HUES48 (cell line): ENCODE data around the gene AATF.

ENCODE experiments used
- H3K27ac ChIP-seq: one replicate; pipeline ENCODE4 v1.7.0; 2013; ENCODE audit warnings: low read depth, low read length, inconsistent platforms
- H3K27me3 ChIP-seq: 2 replicates; pipeline ENCODE4 v1.6.1; 2013; ENCODE audit warnings: mild to moderate bottlenecking, low read length; ENCODE audit not compliant: control insufficient read depth, insufficient read depth
- H3K36me3 ChIP-seq: 2 replicates; pipeline ENCODE4 v1.6.1; 2013; ENCODE audit warnings: low read length; ENCODE audit not compliant: control insufficient read depth, insufficient read depth
- H3K4me1 ChIP-seq: 2 replicates; pipeline ENCODE4 v1.6.1; 2013; ENCODE audit warnings: mild to moderate bottlenecking, low read length; ENCODE audit not compliant: control insufficient read depth, insufficient read depth
- H3K4me3 ChIP-seq: 2 replicates; pipeline ENCODE4 v1.5.1; 2013; ENCODE audit warnings: mild to moderate bottlenecking, low read depth, low read length
- H3K9ac ChIP-seq: 2 replicates; pipeline ENCODE4 v1.6.1; 2013; ENCODE audit warnings: mild to moderate bottlenecking, low read depth, low read length, moderate library complexity
- H3K9me3 ChIP-seq: 2 replicates; pipeline ENCODE4 v1.6.1; 2013; ENCODE audit warnings: low read length; ENCODE audit not compliant: control insufficient read depth, insufficient read depth

The AATF gene

GRCh38 chr17:36972905-36973304, 24.2 kb downstream of the AATF start:
- H3K9ac ChIP-seq: no peak overlapping the region
- peaks cover 8% of the 10 kb centered on the region; the same call in 1 of the 2 replicates for H3K4me1 ChIP-seq
- no peaks in the 10 kb centered on the region for H3K9me3 ChIP-seq
- no peaks in the 10 kb centered on the region for H3K36me3 ChIP-seq
- H3K27me3 ChIP-seq: no peaks in the 10 kb centered on the region
- no peak overlapping the region for H3K4me3 ChIP-seq
- no peak overlapping the region for H3K27ac ChIP-seq

GRCh38 chr17:36975922-36976515, 27.3 kb downstream of the AATF start:
- no peak overlapping the region for H3K27ac ChIP-seq
- no peak overlapping the region for H3K4me3 ChIP-seq
- no peaks in the 10 kb centered on the region for H3K9me3 ChIP-seq
- H3K36me3 ChIP-seq: no peaks in the 10 kb centered on the region
- no peak overlapping the region for H3K9ac ChIP-seq
- H3K4me1 ChIP-seq: peaks cover 17% of the 10 kb centered on the region; the same call in 1 of the 2 replicates
- H3K27me3 ChIP-seq: no peaks in the 10 kb centered on the region

GRCh38 chr17:36977066-36977465, 28.3 kb downstream of the AATF start:
- H3K27me3 ChIP-seq: no peaks in the 10 kb centered on the region
- H3K9me3 ChIP-seq: no peaks in the 10 kb centered on the region
- H3K4me1 ChIP-seq: peaks cover 17% of the 10 kb centered on the region; the same call in 1 of the 2 replicates
- no peak overlapping the region for H3K27ac ChIP-seq
- no peaks in the 10 kb centered on the region for H3K36me3 ChIP-seq
- H3K4me3 ChIP-seq: no peak overlapping the region
- H3K9ac ChIP-seq: no peak overlapping the region

- Histone ChIP-seq H3K9me3 (no peaks in the 10 kb centered on the region), H3K9ac (no peak overlapping the region), H3K4me3 (no peak overlapping the region), H3K27me3 (no peaks in the 10 kb centered on the region), H3K36me3 (no peaks in the 10 kb centered on the region), H3K4me1 (peaks cover 17% of the 10 kb centered on the region; the same call in 1 of the 2 replicates), H3K27ac (no peak overlapping the region)
These were observed 28.8 kb downstream of the AATF start for GRCh38 chr17:36977568-36977967.

- Histone ChIP-seq H3K4me3 (no peak overlapping the region), H3K36me3 (no peaks in the 10 kb centered on the region), H3K9me3 (no peaks in the 10 kb centered on the region), H3K27me3 (no peaks in the 10 kb centered on the region), H3K9ac (no peak overlapping the region), H3K4me1 (peaks cover 17% of the 10 kb centered on the region; the same call in 1 of the 2 replicates), H3K27ac (no peak overlapping the region)
These were observed 30.2 kb downstream of the AATF start for GRCh38 chr17:36978810-36979564.

- no peak overlapping the region for H3K9ac ChIP-seq
- no peak overlapping the region for H3K27ac ChIP-seq
- peaks cover 17% of the 10 kb centered on the region; the same call in 1 of the 2 replicates for H3K4me1 ChIP-seq
- no peaks in the 10 kb centered on the region for H3K9me3 ChIP-seq
- H3K36me3 ChIP-seq: no peaks in the 10 kb centered on the region
- no peaks in the 10 kb centered on the region for H3K27me3 ChIP-seq
- H3K4me3 ChIP-seq: no peak overlapping the region
These were observed 30.8 kb downstream of the AATF start for GRCh38 chr17:36979565-36979941.

GRCh38 chr17:36980280-36980761, 31.6 kb downstream of the AATF start:
- Histone ChIP-seq H3K9ac (no peak overlapping the region), H3K27me3 (no peaks in the 10 kb centered on the region), H3K27ac (no peak overlapping the region), H3K4me3 (no peak overlapping the region), H3K9me3 (no peaks in the 10 kb centered on the region), H3K36me3 (no peaks in the 10 kb centered on the region), H3K4me1 (peaks cover 17% of the 10 kb centered on the region; the same call in 1 of the 2 replicates)

- Histone ChIP-seq H3K9ac (no peak overlapping the region), H3K27ac (no peak overlapping the region), H3K9me3 (no peaks in the 10 kb centered on the region), H3K27me3 (no peaks in the 10 kb centered on the region), H3K4me1 (peaks cover 8% of the 10 kb centered on the region; the same call in 1 of the 2 replicates), H3K4me3 (no peak overlapping the region), H3K36me3 (peaks cover 19% of the 10 kb centered on the region)
These were observed 34.9 kb downstream of the AATF start for GRCh38 chr17:36983618-36984017.

GRCh38 chr17:36989173-36989572, 40.4 kb downstream of the AATF start:
- peaks cover 70% of the 10 kb centered on the region for H3K36me3 ChIP-seq
- no peak overlapping the region for H3K27ac ChIP-seq
- H3K9me3 ChIP-seq: no peaks in the 10 kb centered on the region
- no peak overlapping the region for H3K9ac ChIP-seq
- H3K27me3 ChIP-seq: no peaks in the 10 kb centered on the region
- H3K4me1 ChIP-seq: no peaks in the 10 kb centered on the region
- H3K4me3 ChIP-seq: no peak overlapping the region

- H3K27ac ChIP-seq: no peak overlapping the region
- no peak overlapping the region for H3K9ac ChIP-seq
- no peaks in the 10 kb centered on the region for H3K9me3 ChIP-seq
- H3K27me3 ChIP-seq: no peaks in the 10 kb centered on the region
- peaks cover 94% of the 10 kb centered on the region for H3K36me3 ChIP-seq
- H3K4me3 ChIP-seq: no peak overlapping the region
- H3K4me1 ChIP-seq: no peaks in the 10 kb centered on the region
These were observed 43.9 kb downstream of the AATF start for GRCh38 chr17:36992701-36993100.

GRCh38 chr17:36993227-36993626, 44.5 kb downstream of the AATF start:
- H3K4me1 ChIP-seq: no peaks in the 10 kb centered on the region
- H3K27ac ChIP-seq: no peak overlapping the region
- H3K27me3 ChIP-seq: no peaks in the 10 kb centered on the region
- H3K9ac ChIP-seq: no peak overlapping the region
- H3K9me3 ChIP-seq: no peaks in the 10 kb centered on the region
- H3K4me3 ChIP-seq: no peak overlapping the region
- H3K36me3 ChIP-seq: peaks cover 95% of the 10 kb centered on the region
